ENCODE results near the gene ANKRD45.

Gene ANKRD45

GRCh38 chr1:173661763-173662162 lies 7.9 kb downstream of the ANKRD45 start:
- no peak for TF ChIP-seq TCF12 (IDR thresholded peaks at IDR 0.05; ENCODE audit: low read depth)
- no peak for TF ChIP-seq ZBTB7A (IDR thresholded peaks at IDR 0.05; ENCODE audit: low read depth)
- TF ChIP-seq CEBPB (IDR thresholded peaks at IDR 0.05) = no peak

- TF ChIP-seq FOXM1 (IDR thresholded peaks at IDR 0.05; ENCODE audit: borderline replicate concordance, low read depth) (no peak), NFIC (IDR thresholded peaks at IDR 0.05) (no peak), RAD21 (IDR thresholded peaks at IDR 0.05; ENCODE audit: low read depth) (no peak), MAX (IDR thresholded peaks at IDR 0.05) (no peak), USF1 (IDR thresholded peaks at IDR 0.05) (no peak), ZBTB7A (IDR thresholded peaks at IDR 0.05; ENCODE audit: low read depth) (no peak), YY1 (IDR thresholded peaks at IDR 0.05; ENCODE audit: low read depth) (no peak), TAF1 (IDR thresholded peaks at IDR 0.05; ENCODE audit: low read depth) (no peak), EP300 (IDR thresholded peaks at IDR 0.05; ENCODE audit: borderline replicate concordance) (no peak), TEAD4 (IDR thresholded peaks at IDR 0.05) (no peak), REST (IDR thresholded peaks at IDR 0.05; ENCODE audit: low read depth) (no peak)
Measured at GRCh38 chr1:173661271-173661670, 8.4 kb downstream of the ANKRD45 start.

GRCh38 chr1:173660306-173660705 lies 9.3 kb downstream of the ANKRD45 start:
- TF ChIP-seq TCF12 (IDR thresholded peaks at IDR 0.05; ENCODE audit: low read depth) (no peak), REST (IDR thresholded peaks at IDR 0.05; ENCODE audit: low read depth) (no peak), USF1 (IDR thresholded peaks at IDR 0.05) (no peak), MAX (IDR thresholded peaks at IDR 0.05) (no peak), EP300 (IDR thresholded peaks at IDR 0.05; ENCODE audit: borderline replicate concordance) (no peak), YY1 (IDR thresholded peaks at IDR 0.05; ENCODE audit: low read depth) (no peak), RAD21 (IDR thresholded peaks at IDR 0.05; ENCODE audit: low read depth) (no peak), ZBTB7A (IDR thresholded peaks at IDR 0.05; ENCODE audit: low read depth) (no peak), TAF1 (IDR thresholded peaks at IDR 0.05; ENCODE audit: low read depth) (no peak), TEAD4 (IDR thresholded peaks at IDR 0.05) (no peak), FOXM1 (IDR thresholded peaks at IDR 0.05; ENCODE audit: borderline replicate concordance, low read depth) (no peak), CREB1 (IDR thresholded peaks at IDR 0.05; ENCODE audit: low read depth) (no peak), CEBPB (IDR thresholded peaks at IDR 0.05) (no peak), EGR1 (IDR thresholded peaks at IDR 0.05) (no peak), NFIC (IDR thresholded peaks at IDR 0.05) (no peak)

- TF ChIP-seq TCF12 (IDR thresholded peaks at IDR 0.05; ENCODE audit: low read depth) = no peak
- no peak for TF ChIP-seq NFIC (IDR thresholded peaks at IDR 0.05)
- TF ChIP-seq YY1 (IDR thresholded peaks at IDR 0.05; ENCODE audit: low read depth) = no peak
- no peak for TF ChIP-seq ZBTB7A (IDR thresholded peaks at IDR 0.05; ENCODE audit: low read depth)
- no peak for TF ChIP-seq CREB1 (IDR thresholded peaks at IDR 0.05; ENCODE audit: low read depth)
- TF ChIP-seq FOXM1 (IDR thresholded peaks at IDR 0.05; ENCODE audit: borderline replicate concordance, low read depth) = no peak
- TF ChIP-seq EP300 (IDR thresholded peaks at IDR 0.05; ENCODE audit: borderline replicate concordance) = no peak
- TF ChIP-seq RAD21 (IDR thresholded peaks at IDR 0.05; ENCODE audit: low read depth) = no peak
- no peak for TF ChIP-seq MAX (IDR thresholded peaks at IDR 0.05)
- TF ChIP-seq REST (IDR thresholded peaks at IDR 0.05; ENCODE audit: low read depth) = no peak
Measured at GRCh38 chr1:173648880-173649605, 20.6 kb downstream of the ANKRD45 start.
